GM12878 (cell line): ENCODE data around the gene CACNG1. TPM values are rescaled to one million over a fixed set of nuclear protein-coding genes. Genes with fewer than 3 reads are reported as not detected.
"Not testable (repeated sequence)": the region's sequence is repeated elsewhere in the genome, so short reads cannot be mapped to it uniquely, and the experiment has no call there.

Experiments
- ATAC-seq: fragments of 200-7000 bp; cut with Tn5 transposase; 3 replicates; pipeline ENCODE4 v1.9.1; 2020; ENCODE audit warnings: mild to moderate bottlenecking, moderate library complexity
- BruUV-seq: library from RNA; stranded (reverse); fragments of 400-500 nt; replicated peaks from 2 replicates; lab custom pipeline; 2021; lab: Mats Ljungman, UMichigan
- CTCF ChIA-PET: fragments of 300-600 bp; sonication (Branson Sonifier 250); formaldehyde crosslinking; extraction: SDS; loops from one replicate; lab custom pipeline; 2021; ENCODE audit warnings: inconsistent platforms; lab: Yijun Ruan, JAX
- POLR2A ChIA-PET: fragments of 350-600 bp; formaldehyde crosslinking; extraction: SDS; loops from one replicate; lab custom pipeline; 2021; ENCODE audit warnings: inconsistent platforms; lab: Charles Lee
- RAD21 ChIA-PET: fragments of 300-600 bp; sonication (Branson Sonifier 250); formaldehyde crosslinking; loops from one replicate; lab custom pipeline; 2023; ENCODE audit warnings: antibody characterized with exemption; ENCODE audit not compliant: unreplicated experiment; lab: Charles Lee
- SMC1A ChIA-PET: fragments of 300-600 bp; sonication (Branson Sonifier 250); formaldehyde crosslinking; loops from one replicate; lab custom pipeline; 2023; ENCODE audit not compliant: unreplicated experiment, uncharacterized antibody; lab: Charles Lee
- DNase-seq: peaks from one replicate; pipeline ENCODE4 v3.0.0-alpha.2; 2011; ENCODE audit warnings: low read depth, low spot score
- FAIRE-seq: peaks from 3 replicates; lab custom pipeline; 2011; peaks lifted over from hg19 to GRCh38; lab: Jason Lieb, UNC
- H2AFZ ChIP-seq: 2 replicates; pipeline ENCODE4 v1.6.0; 2011; ENCODE audit warnings: low read depth, low read length, control low read depth; ENCODE audit not compliant: control insufficient read depth
- H3K27ac ChIP-seq: 2 replicates; pipeline ENCODE4 v1.5.1; 2011; ENCODE audit warnings: control low read depth; ENCODE audit not compliant: control insufficient read depth, insufficient read depth
- H3K27me3 ChIP-seq, 2 experiments: replicated peaks in 1 of 2; 2 replicates each; pipeline versions ENCODE4 v1.6.0 to v1.6.1; 2011; ENCODE audit warnings: low read length in 1 of 2; ENCODE audit not compliant: control insufficient read depth in 2 of 2, insufficient read depth in 2 of 2
- H3K36me3 ChIP-seq, 2 experiments: 2 replicates each; pipeline ENCODE4 v1.5.1; 2011; ENCODE audit warnings: low read length in 1 of 2; ENCODE audit not compliant: control insufficient read depth in 2 of 2, insufficient read depth in 2 of 2
- H3K4me1 ChIP-seq: 2 replicates; pipeline ENCODE4 v1.6.1; 2011; ENCODE audit warnings: mild to moderate bottlenecking, low read length, moderate library complexity, mixed read lengths; ENCODE audit not compliant: control insufficient read depth, insufficient read depth
- H3K4me2 ChIP-seq: 2 replicates; pipeline ENCODE4 v1.6.0; 2011; ENCODE audit warnings: control low read depth; ENCODE audit not compliant: control insufficient read depth, insufficient read depth
- H3K4me3 ChIP-seq: fragments of 200-600 bp; sonication (generic); 2 replicates; pipeline ENCODE4 v1.5.1; 2016
- H3K79me2 ChIP-seq: 2 replicates; pipeline ENCODE4 v1.6.0; 2011; ENCODE audit warnings: low read length; ENCODE audit not compliant: control insufficient read depth, insufficient read depth
- H3K9ac ChIP-seq: 2 replicates; pipeline ENCODE4 v1.8.0; 2011; ENCODE audit warnings: low read length, control low read depth, mixed read lengths; ENCODE audit not compliant: control insufficient read depth, insufficient read depth
- H3K9me3 ChIP-seq: replicated peaks from 3 replicates; pipeline ENCODE4 v1.5.1; 2011; ENCODE audit warnings: mild to moderate bottlenecking, low read length; ENCODE audit not compliant: control insufficient read depth, insufficient read depth
- H4K20me1 ChIP-seq: 2 replicates; pipeline ENCODE4 v1.6.0; 2011; ENCODE audit not compliant: control insufficient read depth, insufficient read depth
- ATF3 ChIP-seq: IDR thresholded peaks from 2 replicates; pipeline ENCODE4 v1.6.1; 2011; ENCODE audit warnings: low read depth, mild to moderate bottlenecking, low read length, moderate library complexity, borderline replicate concordance; ENCODE audit errors: extremely low read depth
- GABPA ChIP-seq: IDR thresholded peaks from 2 replicates; pipeline ENCODE4 v1.6.1; 2014; ENCODE audit warnings: antibody characterized with exemption, low read depth, mild to moderate bottlenecking, inconsistent platforms
- IRF5 ChIP-seq: fragments of 450-650 bp; IDR thresholded peaks from 2 replicates; pipeline ENCODE4 v1.6.1; 2017; ENCODE audit warnings: borderline replicate concordance
- MTA2 ChIP-seq: fragments of 450-650 bp; IDR thresholded peaks from 2 replicates; pipeline ENCODE4 v1.6.1; 2016; ENCODE audit warnings: low read depth, mild to moderate bottlenecking, moderate library complexity
- MYB ChIP-seq: fragments of 150-350 bp; IDR thresholded peaks from 2 replicates; pipeline ENCODE4 v1.6.1; 2014; ENCODE audit warnings: mild to moderate bottlenecking, low read depth, low read length, borderline replicate concordance
- RFX5 ChIP-seq: IDR thresholded peaks from 2 replicates; pipeline ENCODE4 v1.6.1; 2011; ENCODE audit warnings: low read depth, low read length, improper control_type of control experiment
- SMC3 ChIP-seq: IDR thresholded peaks from 2 replicates; pipeline ENCODE4 v1.6.1; 2011; ENCODE audit warnings: low read length, improper control_type of control experiment, borderline replicate concordance
- SUZ12 ChIP-seq: fragments of 200-600 bp; sonication (generic); IDR thresholded peaks from one replicate; pipeline ENCODE4 v1.6.1; 2018; ENCODE audit warnings: antibody characterized with exemption, mild to moderate bottlenecking; ENCODE audit not compliant: unreplicated experiment
- ZBED1 ChIP-seq: IDR thresholded peaks from 2 replicates; pipeline ENCODE4 v1.6.1; 2016; ENCODE audit warnings: borderline replicate concordance
- ZNF622 ChIP-seq: fragments of 450-650 bp; IDR thresholded peaks from 2 replicates; pipeline ENCODE4 v1.6.1; 2017; ENCODE audit warnings: mild to moderate bottlenecking, inconsistent platforms
- ZNF687 ChIP-seq: fragments of 450-650 bp; IDR thresholded peaks from 2 replicates; pipeline ENCODE4 v1.6.1; 2017; ENCODE audit warnings: mild to moderate bottlenecking, moderate library complexity
- ZZZ3 ChIP-seq: IDR thresholded peaks from 2 replicates; pipeline ENCODE4 v1.6.1; 2011; ENCODE audit warnings: low read depth; ENCODE audit not compliant: control insufficient read depth, insufficient read length
- WGBS: methylation state at CpG from one replicate; pipeline ENCODE4 v1.1.6; 2016; ENCODE audit warnings: low lambda C conversion rate; ENCODE audit not compliant: insufficient replicate concordance, insufficient coverage; ENCODE audit errors: missing lambda C conversion rate; 5-methylcytosine and 5-hydroxymethylcytosine counted together
- in situ Hi-C: fragments of 300-500 bp; cut with MboI; formaldehyde crosslinking; loops from 9 replicates; pipeline ENCODE4 v1.14.3; 2018; ENCODE audit warnings: mixed read lengths
- intact Hi-C: fragments of 100-400 bp; cut with micrococcal nuclease; formaldehyde crosslinking; loops from one replicate; pipeline ENCODE4 v1.14.2; 2022; ENCODE audit not compliant: unreplicated experiment
- polyA plus RNA-seq, 11 experiments: library from polyadenylated mRNA; depleted of rRNA in 4 of 11; unstranded in 6 of 11; stranded (reverse) in 5 of 11; fragments of >200 nt; fragmentation: Nextera tagmentation in 4 of 11; fragmentation: Illumina TruSeq in 1 of 11; extraction: Ambion mirVana in 4 of 11; extraction: Trizol in 1 of 11; gene quantifications; 1 replicate in 1 of 11; 2 replicates in 10 of 11; pipeline versions ENCODE4 v1.2.1 to v1.2.3, GENCODE V29; 2011 to 2016; ENCODE audit warnings: inconsistent platforms in 2 of 11, missing spikeins in 2 of 11, low read depth in 1 of 11
- total RNA-seq, 4 experiments: library from RNA; depleted of rRNA in 3 of 4; stranded (reverse); fragments of >200 nt in 3 of 4; fragmentation: Illumina TruSeq in 1 of 4; extraction: Trizol in 1 of 4; gene quantifications; 2 replicates each; pipeline versions ENCODE4 v1.2.1 to v1.2.3, GENCODE V29; 2013 to 2021

CACNG1 gene
- total and polyA plus RNA-seq, 10 of the 15 experiments (the other 5 are each of a cell fraction or from before 2014, with no cell fraction given), result not detected

GRCh38 chr17:67092710-67093109 lies 48.4 kb downstream of the CACNG1 start:
- ChIA-PET POLR2A (interaction anchor here (0.6 kb wide), 1 partner anchor 25 kb away, joined by 3 read pairs; no protein-coding TSS in a partner anchor), SMC1A (interaction anchor here (1.7 to 2.3 kb wide), 2 partner anchors 11 to 15 kb away, joined by 7 to 11 read pairs; no protein-coding TSS in a partner anchor), CTCF (interaction anchor here (0.6 to 1.6 kb wide), 3 partner anchors 11 to 770 kb away, joined by 3 to 4 read pairs (median 3); no protein-coding TSS in a partner anchor)
- H3K9me3 ChIP-seq, H3K27ac ChIP-seq, BruUV-seq, intact Hi-C loops, H3K79me2 ChIP-seq, RAD21 ChIA-PET, FAIRE-seq, ATAC-seq, H3K9ac ChIP-seq, H3K27me3 ChIP-seq, H3K4me1 ChIP-seq, H3K4me2 ChIP-seq, H4K20me1 ChIP-seq, H3K4me3 ChIP-seq, in situ Hi-C loops, H3K36me3 ChIP-seq, DNase-seq, H2AFZ ChIP-seq: not testable (repeated sequence)
- 90% methylated on average over 7 of the region's 7 CpGs for WGBS

- POLR2A ChIA-PET, result no interaction called here
- no peaks in the 10 kb centered on the region for H4K20me1 ChIP-seq
- in situ Hi-C loops (no loop called here), intact Hi-C loops (no loop called here)
- no peak for ATAC-seq
- no peaks in the 10 kb centered on the region for H3K9me3 ChIP-seq
- no peak overlapping the region for H3K9ac ChIP-seq
- no peak overlapping the region for H3K27ac ChIP-seq
- H3K27me3 ChIP-seq, result no peaks in the 10 kb centered on the region
- BruUV-seq, result no TSS peak
- RAD21 ChIA-PET, result no interaction called here
- WGBS, result 98% methylated on average over 2 of the region's 2 CpGs
- no peak overlapping the region for H3K4me3 ChIP-seq
- H3K36me3 ChIP-seq, result no peaks in the 10 kb centered on the region; a peak in 2 of 4 replicates
- SMC1A ChIA-PET, result no interaction called here
- no peak overlapping the region for H2AFZ ChIP-seq
- no peaks in the 10 kb centered on the region for H3K79me2 ChIP-seq
- DNase-seq, result no peak
- no peak for FAIRE-seq
- H3K4me1 ChIP-seq, result no peaks in the 10 kb centered on the region
- H3K4me2 ChIP-seq, result no peak overlapping the region
- CTCF ChIA-PET, result interaction anchor here (1.6 kb wide), 1 partner anchor 12 kb away, joined by 3 read pairs; no protein-coding TSS in a partner anchor
- no peak for TF ChIP-seq MTA2
- no peak for TF ChIP-seq ZNF687
- no peak for TF ChIP-seq ZBED1
- TF ChIP-seq ZNF622, result no peak
- no peak for TF ChIP-seq ATF3
- TF ChIP-seq MYB, result no peak
- no peak for TF ChIP-seq IRF5
- no peak for TF ChIP-seq GABPA
- no peak for TF ChIP-seq SUZ12
- no peak for TF ChIP-seq ZZZ3
- no peak for TF ChIP-seq RFX5
- TF ChIP-seq SMC3, result no peak
These were observed 49.0 kb downstream of the CACNG1 start for GRCh38 chr17:67093348-67093747.
